ENCODE measurements around the gene ABHD17C.
"Not testable (repeated sequence)": the region's sequence is repeated elsewhere in the genome, so short reads cannot be mapped to it uniquely, and the experiment has no call there.

ABHD17C gene

DNA sequence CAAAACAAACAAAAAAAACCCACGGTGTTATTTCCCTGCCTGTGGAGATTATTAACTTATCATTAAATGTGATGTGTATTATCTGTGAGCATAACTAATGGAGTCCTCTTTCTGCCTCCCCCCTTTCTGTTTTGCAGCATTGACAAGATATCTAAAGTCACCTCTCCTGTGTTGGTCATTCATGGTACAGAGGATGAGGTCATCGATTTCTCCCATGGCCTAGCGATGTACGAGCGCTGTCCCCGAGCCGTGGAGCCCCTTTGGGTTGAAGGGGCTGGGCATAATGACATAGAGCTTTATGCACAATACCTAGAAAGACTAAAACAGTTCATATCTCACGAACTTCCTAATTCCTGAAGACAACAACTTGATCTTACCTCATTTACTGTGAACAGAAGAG lies 58.9 kb downstream of the ABHD17C start:
- no peak overlapping the region for H3K4me3 ChIP-seq (ENCODE audit: low read length)
- TF ChIP-seq, protein P1, sequence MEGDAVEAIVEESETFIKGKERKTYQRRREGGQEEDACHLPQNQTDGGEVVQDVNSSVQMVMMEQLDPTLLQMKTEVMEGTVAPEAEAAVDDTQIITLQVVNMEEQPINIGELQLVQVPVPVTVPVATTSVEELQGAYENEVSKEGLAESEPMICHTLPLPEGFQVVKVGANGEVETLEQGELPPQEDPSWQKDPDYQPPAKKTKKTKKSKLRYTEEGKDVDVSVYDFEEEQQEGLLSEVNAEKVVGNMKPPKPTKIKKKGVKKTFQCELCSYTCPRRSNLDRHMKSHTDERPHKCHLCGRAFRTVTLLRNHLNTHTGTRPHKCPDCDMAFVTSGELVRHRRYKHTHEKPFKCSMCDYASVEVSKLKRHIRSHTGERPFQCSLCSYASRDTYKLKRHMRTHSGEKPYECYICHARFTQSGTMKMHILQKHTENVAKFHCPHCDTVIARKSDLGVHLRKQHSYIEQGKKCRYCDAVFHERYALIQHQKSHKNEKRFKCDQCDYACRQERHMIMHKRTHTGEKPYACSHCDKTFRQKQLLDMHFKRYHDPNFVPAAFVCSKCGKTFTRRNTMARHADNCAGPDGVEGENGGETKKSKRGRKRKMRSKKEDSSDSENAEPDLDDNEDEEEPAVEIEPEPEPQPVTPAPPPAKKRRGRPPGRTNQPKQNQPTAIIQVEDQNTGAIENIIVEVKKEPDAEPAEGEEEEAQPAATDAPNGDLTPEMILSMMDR (IDR thresholded peaks at IDR 0.05; ENCODE audit: insufficient read depth, low read depth, low read length, missing control alignments) = no peak
- DNase-seq (ENCODE audit: low read depth) = no peak

DNA sequence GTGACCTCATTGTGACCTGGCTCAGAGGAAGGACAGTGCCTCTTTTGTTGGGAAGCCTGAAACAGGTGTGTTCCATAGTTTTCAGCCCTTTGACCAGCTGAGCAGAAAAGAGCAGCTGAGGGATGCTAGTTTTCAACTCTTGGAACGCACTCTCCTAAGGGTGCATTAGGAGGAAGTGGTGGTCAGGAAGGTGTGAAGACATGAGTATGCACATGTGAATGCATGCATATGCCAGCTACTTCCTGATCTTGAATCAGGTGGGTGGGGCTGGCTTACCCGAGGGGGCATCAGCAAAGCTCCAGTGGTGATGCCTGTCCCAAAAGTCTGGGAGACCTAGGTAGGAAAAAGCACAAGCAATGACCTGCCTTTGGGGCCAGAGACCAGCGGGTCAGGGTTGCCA lies 60.8 kb downstream of the ABHD17C start:
- TF ChIP-seq, protein P1 (IDR thresholded peaks at IDR 0.05; ENCODE audit: insufficient read depth, low read depth, low read length, missing control alignments) = no peak
- no peak for DNase-seq (ENCODE audit: low read depth)

DNA sequence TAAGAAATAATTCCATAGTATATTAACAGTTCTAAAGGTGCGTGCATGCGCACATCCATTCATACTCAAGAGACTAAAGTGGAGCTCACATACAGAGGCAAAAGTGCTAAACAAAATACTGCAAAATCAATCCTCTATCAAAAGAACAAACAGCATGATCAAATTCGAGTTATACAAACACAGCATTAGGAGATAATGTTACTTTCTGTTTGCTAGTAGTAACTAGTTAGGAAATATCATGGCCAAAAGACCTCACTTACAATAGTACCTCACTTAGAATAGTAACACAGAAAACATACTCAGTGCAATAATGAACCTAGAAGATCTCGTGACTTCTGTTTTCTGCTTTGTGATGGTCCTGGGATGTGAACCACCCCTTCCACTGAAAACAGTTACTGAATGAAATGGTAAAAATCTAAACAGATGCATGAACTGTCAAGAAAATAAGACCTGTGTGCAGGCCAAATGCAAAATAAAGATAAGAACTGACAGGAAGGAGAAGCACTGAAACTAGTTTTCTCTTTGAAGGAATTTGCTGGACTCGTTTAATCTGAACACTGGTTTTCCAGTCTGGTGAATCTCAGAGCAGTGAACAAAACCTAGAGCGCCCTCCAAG lies 63.1 kb downstream of the ABHD17C start:
- H3K4me3 ChIP-seq (ENCODE audit: low read length) = no peak overlapping the region
- TF ChIP-seq, protein P1 (IDR thresholded peaks at IDR 0.05; ENCODE audit: insufficient read depth, low read depth, low read length, missing control alignments) = no peak
- DNase-seq (ENCODE audit: low read depth) = no peak

More for the DNA sequence above, 60.8 kb downstream of the ABHD17C start:
- H3K4me3 ChIP-seq (ENCODE audit: low read length) = no peak overlapping the region

DNA sequence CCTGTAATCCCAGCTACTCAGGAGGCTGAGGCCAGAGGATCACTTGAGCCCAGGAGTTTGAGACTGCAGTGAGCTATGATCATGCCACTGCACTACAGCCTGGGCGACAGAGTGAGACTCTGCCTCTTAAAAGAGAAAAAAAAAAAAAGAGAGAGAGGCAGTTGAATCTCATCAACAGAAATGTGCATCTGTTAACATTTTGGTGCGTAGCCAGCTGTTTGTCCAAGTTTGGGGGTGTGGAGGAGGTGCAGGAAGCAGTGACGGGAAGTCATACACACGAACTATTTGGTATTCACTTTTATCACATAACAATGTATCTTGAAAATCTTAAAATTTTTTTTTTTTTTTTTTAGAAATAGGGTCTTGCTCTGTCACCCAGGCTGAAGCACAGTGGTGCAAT lies 65.8 kb downstream of the ABHD17C start:
- H3K4me3 ChIP-seq (ENCODE audit: low read length) = no peak overlapping the region
- no peak for DNase-seq (ENCODE audit: low read depth)
- TF ChIP-seq, protein P1 (IDR thresholded peaks at IDR 0.05; ENCODE audit: insufficient read depth, low read depth, low read length, missing control alignments) = no peak

DNA sequence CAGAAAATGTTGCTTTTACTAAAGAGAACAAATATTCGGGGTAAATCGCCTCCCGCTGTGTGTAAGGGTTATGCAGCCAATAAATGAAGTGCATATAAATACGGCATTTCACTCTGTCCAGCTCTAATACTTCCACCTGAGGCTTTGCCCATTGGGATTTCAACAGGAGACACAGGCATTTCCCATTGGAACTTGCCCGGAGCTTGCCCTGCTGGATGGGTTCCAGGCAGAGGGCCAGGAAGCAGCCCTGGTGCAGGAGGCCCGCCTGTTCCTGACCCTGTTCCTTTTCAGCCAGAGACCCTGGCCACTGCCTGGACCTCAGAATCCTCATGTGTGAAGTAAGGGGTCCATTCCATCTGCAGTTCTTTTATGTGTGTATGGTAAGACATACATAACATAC lies 66.6 kb downstream of the ABHD17C start:
- TF ChIP-seq, protein P1 (IDR thresholded peaks at IDR 0.05; ENCODE audit: insufficient read depth, low read depth, low read length, missing control alignments) = no peak
- no peak for DNase-seq (ENCODE audit: low read depth)
- H3K4me3 ChIP-seq (ENCODE audit: low read length) = no peak overlapping the region

DNA sequence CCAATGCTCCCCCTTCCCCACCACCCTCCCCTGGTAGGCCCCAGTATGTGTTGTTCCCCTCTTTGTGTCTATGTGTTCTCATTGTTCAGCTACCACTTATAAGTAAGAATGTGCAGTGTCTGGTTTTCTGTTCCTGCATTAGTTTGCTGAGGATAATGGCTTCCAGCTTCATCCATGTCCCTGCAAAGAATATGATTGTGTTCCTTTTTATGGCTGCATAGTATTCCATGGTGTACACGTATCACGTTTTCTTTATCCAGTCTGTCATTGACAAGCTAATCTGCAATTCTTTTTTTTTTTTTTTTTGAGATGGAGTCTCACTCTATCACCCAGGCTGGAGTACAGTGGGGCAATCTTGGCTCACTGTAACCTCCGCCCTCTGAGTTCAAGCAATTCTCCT lies 68.1 kb downstream of the ABHD17C start:
- not testable (repeated sequence) for H3K4me3 ChIP-seq (ENCODE audit: low read length); DNase-seq (ENCODE audit: low read depth)

DNA sequence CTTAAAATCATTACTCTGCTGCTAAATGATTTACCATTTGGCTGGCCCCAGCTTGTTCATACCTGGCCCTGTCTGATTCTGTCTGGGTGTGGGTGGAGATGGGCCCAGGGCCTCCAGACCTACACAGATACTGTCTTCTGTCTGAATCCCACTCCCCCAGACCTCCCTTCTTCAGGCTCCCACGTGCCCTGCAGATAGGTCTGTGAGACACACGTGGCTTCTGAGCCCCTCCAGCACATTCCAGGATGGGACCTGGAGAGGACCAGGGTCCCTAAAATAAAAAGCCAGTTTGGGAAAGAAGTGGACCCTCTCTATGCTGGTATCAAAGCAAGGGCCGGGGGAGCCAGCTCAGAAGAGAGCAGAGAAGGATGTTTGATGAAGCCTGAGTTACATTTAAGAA lies 69.4 kb downstream of the ABHD17C start:
- TF ChIP-seq, protein P1 (IDR thresholded peaks at IDR 0.05; ENCODE audit: insufficient read depth, low read depth, low read length, missing control alignments) = no peak
- H3K4me3 ChIP-seq (ENCODE audit: low read length) = no peak overlapping the region
- no peak for DNase-seq (ENCODE audit: low read depth)
